Psoas muscle (tissue), 8 donors: ENCODE data around the gene APLP2. TPM values are rescaled to one million over a fixed set of nuclear protein-coding genes. Genes with fewer than 3 reads are reported as not detected.

Experiments
- ATAC-seq, 4 donors: fragments of 200-7000 bp; cut with Tn5 transposase; one replicate each; pipeline ENCODE4 v1.9.1; 2020; ENCODE audit warnings: moderate library complexity in 3 of 4, mild to moderate bottlenecking in 2 of 4
- DNase-seq, 2 donors: peaks; one replicate each; pipeline ENCODE4 v3.0.0-alpha.2; 2020
- H3K27ac ChIP-seq: fragments of 200-600 bp; one replicate; pipeline ENCODE4 v1.8.0; 2022
- H3K27me3 ChIP-seq, 3 donors: fragments of 200-600 bp in 1 of 3; one replicate each; pipeline versions ENCODE4 v1.6.1 to v1.8.0; 2013 to 2022; ENCODE audit warnings: low read length in 2 of 3, mild to moderate bottlenecking in 2 of 3, moderate library complexity in 1 of 3; ENCODE audit not compliant: insufficient read depth in 3 of 3
- H3K36me3 ChIP-seq, 2 donors: fragments of 200-600 bp in 1 of 2; one replicate each; pipeline versions ENCODE4 v1.6.1 to v1.8.0; 2013 to 2022; ENCODE audit warnings: low read depth in 1 of 2, mild to moderate bottlenecking in 1 of 2, moderate library complexity in 1 of 2; ENCODE audit not compliant: insufficient read depth in 1 of 2
- H3K4me1 ChIP-seq: fragments of 200-600 bp; one replicate; pipeline ENCODE4 v1.8.0; 2022
- H3K4me3 ChIP-seq: fragments of 200-600 bp; one replicate; pipeline ENCODE4 v1.8.0; 2022; ENCODE audit warnings: mild to moderate bottlenecking
- H3K9me3 ChIP-seq: fragments of 200-600 bp; one replicate; pipeline ENCODE4 v1.8.0; 2022
- CTCF ChIP-seq: fragments of 200-600 bp; IDR thresholded peaks from one replicate; pipeline ENCODE4 v1.8.0; 2022; ENCODE audit warnings: antibody characterized with exemption
- WGBS, 3 donors: extraction: QIAGEN DNeasy Blood & Tissue Kit; methylation state at CpG; one replicate each; pipeline versions ENCODE4 v1.1.6 to v1.1.7; 2013; 5-methylcytosine and 5-hydroxymethylcytosine counted together
- intact Hi-C, 2 donors: fragments of 100-400 bp; cut with DNase I; formaldehyde crosslinking; loops; one replicate each; pipeline versions ENCODE4 v1.11.0 to v1.14.2; 2022
- polyA plus RNA-seq, 3 donors: library from polyadenylated mRNA; stranded (reverse); fragments of 200-250 nt; gene quantifications; one replicate each; pipeline ENCODE4 v1.2.3, GENCODE V29; 2013
- total RNA-seq, 4 donors: library from RNA; stranded (reverse); fragmentation: NEBNext Ultra II Directional in 2 of 4; extraction: Animal tissue kit (Norgen Biotek cat#: 25700) in 2 of 4; gene quantifications; one replicate each; pipeline versions ENCODE4 v1.2.1 to v1.2.4, GENCODE V29; 2021 to 2023
- donor health status: healthy with polysubstance abuse.
- donor health status: DM: no; HTN: no; CAD: no; lungs with moderate emphysema.
- donor health status: Bipolar disorder and iron deficiency.
- donor health status: healthy.
- donor health status: DM: yes; HTN: yes; CAD: no.
- donor health status: DM: no; HTN: no; CAD: no.
- donor health status: DM: no; HTN: no; CAD: no.
- donor health status: DM: yes; HTN: yes; CAD: no.

APLP2 gene
- total and polyA plus RNA-seq, 7 donors = 37.8 to 96.7 (median 67.6) TPM

GRCh38 chr11:130078080-130078479 is 8.4 kb downstream of the APLP2 start:
- no peak overlapping the region for H3K27ac ChIP-seq
- WGBS, 3 donors = 82 to 91% (median 90%) methylated on average over 6 of the region's 6 CpGs
- H3K4me1 ChIP-seq = peaks cover 7% of the 10 kb centered on the region
- H3K36me3 ChIP-seq = no peaks in the 10 kb centered on the region
- intact Hi-C loops = no loop called here
- no peak overlapping the region for H3K4me3 ChIP-seq
- TF ChIP-seq CTCF = no peak
- no peaks in the 10 kb centered on the region for H3K27me3 ChIP-seq
- DNase-seq (no peak), ATAC-seq (no peak)
- no peaks in the 10 kb centered on the region for H3K9me3 ChIP-seq

GRCh38 chr11:130085671-130086290 is 16.1 kb downstream of the APLP2 start:
- no peaks in the 10 kb centered on the region for H3K27me3 ChIP-seq
- no peaks in the 10 kb centered on the region for H3K9me3 ChIP-seq
- no peak for TF ChIP-seq CTCF
- no peak for ATAC-seq
- no peak overlapping the region for H3K4me3 ChIP-seq
- 86 to 89% (median 87%) methylated on average over 6 of the region's 6 CpGs for WGBS, 3 donors
- H3K27ac ChIP-seq = no peak overlapping the region
- H3K36me3 ChIP-seq = no peaks in the 10 kb centered on the region
- peaks cover 34% of the 10 kb centered on the region for H3K4me1 ChIP-seq
- intact Hi-C loops = no loop called here
- DNase-seq = no peak

GRCh38 chr11:130086669-130087068 is 17.0 kb downstream of the APLP2 start:
- DNase-seq (no peak), ATAC-seq (no peak)
- H3K4me3 ChIP-seq = no peak overlapping the region
- no peaks in the 10 kb centered on the region for H3K27me3 ChIP-seq
- H3K36me3 ChIP-seq = no peaks in the 10 kb centered on the region
- no peaks in the 10 kb centered on the region for H3K9me3 ChIP-seq
- H3K27ac ChIP-seq = no peak overlapping the region
- 44 to 50% (median 47%) methylated on average over 2 of the region's 2 CpGs for WGBS, 3 donors
- intact Hi-C loops = no loop called here
- peaks cover 34% of the 10 kb centered on the region for H3K4me1 ChIP-seq
- no peak for TF ChIP-seq CTCF

- Histone ChIP-seq H3K4me1 (peaks cover 34% of the 10 kb centered on the region), H3K27me3 (no peaks in the 10 kb centered on the region), H3K4me3 (no peak overlapping the region), H3K27ac (no peak overlapping the region), H3K36me3 (no peaks in the 10 kb centered on the region), H3K9me3 (no peaks in the 10 kb centered on the region)
- no peak for TF ChIP-seq CTCF
- DNase-seq (no peak), ATAC-seq (no peak)
- 85% methylated on average over 7 of the region's 7 CpGs for WGBS, 3 donors
- intact Hi-C loops = no loop called here
Observed at GRCh38 chr11:130087294-130087926, 17.7 kb downstream of the APLP2 start.

- Histone ChIP-seq H3K9me3 (no peaks in the 10 kb centered on the region), H3K27ac (no peak overlapping the region), H3K27me3 (no peaks in the 10 kb centered on the region), H3K4me1 (peaks cover 34% of the 10 kb centered on the region), H3K36me3 (no peaks in the 10 kb centered on the region), H3K4me3 (no peak overlapping the region)
- ATAC-seq (no peak), DNase-seq (no peak)
- 57 to 66% (median 65%) methylated on average over 2 of the region's 2 CpGs for WGBS, 3 donors
- intact Hi-C loops = no loop called here
- no peak for TF ChIP-seq CTCF
Observed at GRCh38 chr11:130088217-130088616, 18.5 kb downstream of the APLP2 start.
